Measurements from ENCODE around the gene CCDC106.

The CCDC106 gene

GRCh38 chr19:55605637-55606470 lies 42.2 kb upstream of the CCDC106 start, which contains the start of gene ZNF865 (continued):
- TF ChIP-seq ZSCAN16 (tag by site-specific recombination; IDR thresholded peaks at IDR 0.05): no peak

- H3K4me3 ChIP-seq (ENCODE audit: low read depth, low read length): peak overlapping the region; percentile 97
- POLR2A ChIA-PET: interaction anchor here (0.6 to 4.5 kb wide), 17 partner anchors 15 to 489 kb away, joined by 3 to 75 read pairs (median 4); partner anchors contain the start of genes ISOC2, PPP1R12C, UBE2S and ZNF579
- CTCF ChIA-PET: interaction anchor here (0.5 to 3.1 kb wide), 39 partner anchors 9 to 1738 kb away, joined by 3 to 50 read pairs (median 4); partner anchors contain the start of genes ISOC2, SBK2, ZNF579 and ZNF784
- H3K9me3 ChIP-seq (ENCODE audit: control insufficient read depth, insufficient read depth, low read depth, low read length): no peaks in the 10 kb centered on the region
- H3K36me3 ChIP-seq (ENCODE audit: control insufficient read depth in 2 of 2, insufficient read depth in 1 of 2, low read length in 2 of 2): peaks cover 17 to 27% of the 10 kb centered on the region in 2 experiments; a peak in 2 of 3 replicates
- TF ChIP-seq ZNF24 (tag by site-specific recombination; IDR thresholded peaks at IDR 0.05) (no peak), ZNF394 (tag by site-specific recombination; IDR thresholded peaks at IDR 0.05; ENCODE audit: borderline replicate concordance) (0 out of 2 replicates have a peak, but pooled peaks have one; percentile 1), ZBTB10 (tag by site-specific recombination; IDR thresholded peaks at IDR 0.05) (no peak), ZNF223 (tag by site-specific recombination; IDR thresholded peaks at IDR 0.05) (no peak), PBX3 (CRISPR knock-in tag; IDR thresholded peaks at IDR 0.05) (0 out of 2 replicates have a peak, but pooled peaks have one; percentile 66), HIC1 (tag by site-specific recombination; IDR thresholded peaks at IDR 0.05) (0 out of 2 replicates have a peak, but pooled peaks have one; percentile 1), ZIC2 (tag by site-specific recombination; IDR thresholded peaks at IDR 0.05) (peak; percentile 39; the same call in 1 of the 2 replicates), RBAK (tag by site-specific recombination; IDR thresholded peaks at IDR 0.05) (no peak), ZNF133 (tag by site-specific recombination; IDR thresholded peaks at IDR 0.05) (no peak), KLF8 (tag by site-specific recombination; IDR thresholded peaks at IDR 0.05) (no peak), ZBTB20 (tag by site-specific recombination; IDR thresholded peaks at IDR 0.05) (0 out of 2 replicates have a peak, but pooled peaks have one; percentile 5), ZNF366 (tag by site-specific recombination; conservative IDR thresholded peaks at IDR 0.05) (0 out of 2 replicates have a peak, but pooled peaks have one; percentile 8), KLF9 (tag by site-specific recombination; IDR thresholded peaks at IDR 0.05; ENCODE audit: low read depth) (no peak), SCRT1 (tag by site-specific recombination; IDR thresholded peaks at IDR 0.05; ENCODE audit: borderline replicate concordance) (peak; percentile 79), REPIN1 (tag by site-specific recombination; IDR thresholded peaks at IDR 0.05; ENCODE audit: low read depth) (no peak), ZNF48 (tag by site-specific recombination; IDR thresholded peaks at IDR 0.05) (no peak), SETDB1 (IDR thresholded peaks at IDR 0.05; ENCODE audit: insufficient read length, low read length) (no peak), ZNF449 (tag by site-specific recombination; IDR thresholded peaks at IDR 0.05) (no peak), ZNF585B (tag by site-specific recombination; IDR thresholded peaks at IDR 0.05) (no peak), ZNF324 (tag by site-specific recombination; IDR thresholded peaks at IDR 0.05) (no peak), ZNF692 (tag by site-specific recombination; IDR thresholded peaks at IDR 0.05) (0 out of 2 replicates have a peak, but pooled peaks have one; percentile 11), ZNF335 (tag by site-specific recombination; conservative IDR thresholded peaks at IDR 0.05) (peak; percentile 97), SCRT2 (tag by site-specific recombination; IDR thresholded peaks at IDR 0.05) (peak; percentile 93)
- H3K4me1 ChIP-seq (ENCODE audit: control insufficient read depth, insufficient read depth, low read length): peaks cover 5% of the 10 kb centered on the region; the same call in 1 of the 2 replicates
- H3K27ac ChIP-seq (ENCODE audit: extremely low read depth, low read depth, low read length): peak overlapping the region; percentile 88; the same call in 1 of the 2 replicates
These were observed 41.6 kb upstream of the CCDC106 start for GRCh38 chr19:55606471-55606787.
